Stimulated activated CD4-positive, alpha-beta T cell treated with anti-CD3 and anti-CD28 coated beads, Interleukin-15, amount 100 ng/mL, for 1 hour (primary cell): ENCODE results near the gene ABHD16B.

ENCODE experiments used
- DNase-seq, 2 donors: peaks; one replicate each; pipeline ENCODE4 v3.0.0-alpha.2; 2020; ENCODE audit warnings: low read depth in 1 of 2, low spot score in 1 of 2

The ABHD16B gene

DNA sequence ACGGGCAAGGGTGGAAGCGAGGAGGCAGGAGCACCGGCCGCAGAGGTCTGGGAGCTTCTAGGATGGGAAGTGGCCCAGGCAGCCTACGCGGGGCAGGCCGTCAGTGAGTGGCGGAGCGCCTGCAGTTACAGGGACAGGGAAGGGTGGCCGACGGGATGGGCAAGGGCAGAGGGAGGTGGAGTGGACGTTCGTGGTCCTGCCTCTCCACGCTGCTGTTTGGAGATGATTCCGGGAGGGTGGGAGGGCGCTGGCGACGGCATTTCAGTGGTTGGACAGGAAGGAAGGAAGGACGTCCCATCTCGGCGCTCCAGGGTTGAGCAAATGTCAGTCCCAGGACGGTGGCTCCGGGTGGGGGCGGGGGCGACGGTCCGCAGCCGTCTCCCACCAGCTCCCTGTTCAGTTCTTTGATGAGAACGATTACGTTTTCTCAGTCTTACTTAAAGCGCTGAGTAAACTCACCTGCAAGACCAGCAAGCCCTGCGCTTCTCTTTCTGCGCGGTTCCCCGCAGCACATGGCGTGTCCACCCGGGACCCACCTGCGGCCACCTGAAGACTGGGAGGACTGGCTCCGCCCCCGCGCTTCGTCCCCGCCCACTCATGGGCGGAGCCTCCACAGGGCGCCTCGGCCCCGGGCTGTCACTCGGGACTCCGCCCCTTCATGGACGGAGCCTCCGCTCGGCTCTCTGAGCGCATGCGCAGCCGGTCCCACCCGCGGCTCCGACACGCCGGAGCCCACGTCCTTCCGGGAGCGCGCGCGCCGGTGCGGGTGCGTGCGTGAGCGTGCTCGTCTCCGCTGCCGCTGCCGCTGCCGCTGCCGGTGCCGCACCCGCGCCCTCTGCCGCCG, 33.3 kb downstream of the ABHD16B start, which contains the start of gene DNAJC5:
TSS of gene DNAJC5 (plus strand) at position 769 of the 844 bp plus-strand sequence. CDS start 33,220 bp downstream, outside the sequence.
- peak; percentile 93 to 94 for DNase-seq

DNA sequence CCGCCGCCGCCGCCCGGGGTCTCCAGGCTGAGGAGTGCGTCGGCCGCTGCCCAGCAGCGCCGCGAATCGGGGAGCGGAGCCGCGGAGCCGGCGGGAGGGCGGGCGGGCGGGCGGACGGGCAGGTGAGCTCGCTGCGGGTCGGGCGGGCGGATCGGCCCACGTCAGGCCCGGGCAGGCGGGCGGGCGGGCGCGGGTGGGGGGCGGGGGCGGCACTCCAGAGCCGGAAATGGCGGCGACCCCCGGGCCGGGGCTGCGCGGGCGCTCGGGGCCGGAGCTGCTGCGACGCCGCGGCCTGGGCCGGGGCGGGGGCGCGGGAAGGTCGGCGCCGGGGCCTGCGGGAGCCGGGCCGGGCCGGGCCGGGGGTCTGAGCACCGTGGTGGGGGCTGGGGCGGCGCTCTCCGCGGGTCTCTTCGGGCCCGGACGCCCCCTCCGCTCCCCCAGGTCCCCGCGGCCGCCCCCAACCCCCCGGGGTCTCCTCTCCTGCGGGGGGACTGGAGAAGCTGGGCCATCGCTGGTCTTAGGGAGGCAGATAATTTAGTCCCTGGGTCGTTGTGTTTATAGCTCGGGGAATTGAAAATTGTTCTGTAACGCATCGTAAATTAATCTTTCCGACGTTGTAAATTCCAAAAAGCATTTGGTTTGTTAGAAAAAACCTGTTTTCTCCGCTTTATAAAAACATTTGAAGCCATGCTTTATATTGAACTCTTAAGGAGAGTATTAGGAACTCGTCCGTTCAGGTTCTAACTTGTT, 34.1 kb downstream of the ABHD16B start:
- no peak for DNase-seq

DNA sequence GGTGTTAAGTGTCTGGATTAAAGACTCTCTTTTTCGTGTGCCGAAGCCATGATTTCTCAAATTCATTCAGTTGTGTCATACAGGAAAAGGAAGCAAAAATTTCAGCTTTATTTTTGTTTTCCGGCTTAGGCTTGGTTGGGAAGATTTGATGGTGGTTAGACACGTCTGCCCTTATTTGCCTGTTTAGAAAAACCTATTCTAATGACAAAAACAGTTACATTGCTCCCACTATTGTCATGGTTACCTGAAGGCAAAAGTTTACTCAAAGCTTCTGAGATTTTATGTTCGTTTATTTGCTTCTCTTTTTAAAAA, 34.6 kb downstream of the ABHD16B start:
- DNase-seq = no peak

DNA sequence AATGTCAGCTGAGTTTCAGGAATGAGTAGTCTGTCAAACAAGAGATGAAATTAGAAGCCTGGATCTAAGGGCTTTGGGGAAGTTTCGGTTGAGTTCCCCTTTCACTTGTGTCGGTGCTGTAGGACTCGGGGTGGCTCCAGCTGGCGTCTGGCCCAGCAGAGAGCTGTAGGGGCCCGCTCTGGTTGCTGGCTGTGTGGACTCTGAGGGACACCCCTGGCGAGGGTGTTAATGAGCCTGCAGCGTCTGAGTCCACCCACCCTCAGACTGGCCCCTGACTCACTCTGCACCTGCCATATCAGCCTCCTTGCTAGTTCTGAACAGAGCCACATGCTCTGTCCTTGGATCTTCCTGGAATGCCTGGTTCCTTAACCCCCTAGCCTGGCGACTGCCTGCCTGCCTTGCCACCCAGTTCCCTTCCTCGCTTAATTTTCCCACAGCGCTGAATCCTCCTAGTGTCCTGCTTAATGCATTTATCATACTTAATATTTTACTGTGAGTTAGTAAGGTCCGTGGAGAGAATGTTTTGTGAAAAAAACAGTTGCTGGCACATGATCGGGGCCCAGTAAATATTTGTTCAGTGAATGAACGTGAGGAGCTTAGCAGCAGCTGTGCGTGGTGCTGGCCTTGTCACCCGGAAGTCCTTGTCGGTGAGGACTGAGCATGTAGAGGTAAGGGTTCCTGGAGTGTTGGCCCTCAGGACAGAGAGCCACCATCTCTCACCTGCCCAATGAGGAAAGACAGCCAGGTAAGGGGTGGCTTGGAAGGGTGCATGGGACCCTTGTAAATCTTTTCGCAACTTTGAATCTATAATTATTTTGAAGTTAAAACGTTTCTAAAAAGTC, 35.2 kb downstream of the ABHD16B start:
- no peak for DNase-seq

DNA sequence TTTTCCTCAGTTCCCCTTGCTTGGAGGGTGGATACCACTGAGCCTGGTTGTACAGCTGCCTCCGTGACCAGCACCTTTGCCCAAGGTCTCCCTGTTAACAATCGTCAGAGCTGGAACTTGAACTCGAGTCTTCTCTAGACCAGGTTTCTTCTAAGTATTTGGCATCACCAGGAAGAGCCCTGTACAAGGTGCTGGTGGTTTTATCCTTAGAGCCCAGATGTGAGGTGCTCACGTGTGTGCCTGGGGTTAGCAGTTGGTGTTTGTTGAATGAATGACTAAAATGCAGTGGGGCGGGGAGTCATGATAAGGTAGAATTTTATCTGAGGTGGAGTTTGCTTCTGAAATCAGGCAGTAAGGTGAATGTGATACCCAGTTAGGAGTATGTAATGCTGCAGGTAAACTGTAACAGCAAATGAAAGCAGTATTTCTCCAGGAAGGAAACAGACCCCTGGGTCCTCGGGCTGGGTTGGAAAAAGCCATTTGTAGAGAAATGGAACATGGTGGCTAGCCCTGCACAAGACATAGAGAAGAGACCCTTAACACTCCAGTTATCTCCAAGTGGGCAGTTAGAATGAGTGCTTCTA, 36.8 kb downstream of the ABHD16B start:
- DNase-seq = no peak

DNA sequence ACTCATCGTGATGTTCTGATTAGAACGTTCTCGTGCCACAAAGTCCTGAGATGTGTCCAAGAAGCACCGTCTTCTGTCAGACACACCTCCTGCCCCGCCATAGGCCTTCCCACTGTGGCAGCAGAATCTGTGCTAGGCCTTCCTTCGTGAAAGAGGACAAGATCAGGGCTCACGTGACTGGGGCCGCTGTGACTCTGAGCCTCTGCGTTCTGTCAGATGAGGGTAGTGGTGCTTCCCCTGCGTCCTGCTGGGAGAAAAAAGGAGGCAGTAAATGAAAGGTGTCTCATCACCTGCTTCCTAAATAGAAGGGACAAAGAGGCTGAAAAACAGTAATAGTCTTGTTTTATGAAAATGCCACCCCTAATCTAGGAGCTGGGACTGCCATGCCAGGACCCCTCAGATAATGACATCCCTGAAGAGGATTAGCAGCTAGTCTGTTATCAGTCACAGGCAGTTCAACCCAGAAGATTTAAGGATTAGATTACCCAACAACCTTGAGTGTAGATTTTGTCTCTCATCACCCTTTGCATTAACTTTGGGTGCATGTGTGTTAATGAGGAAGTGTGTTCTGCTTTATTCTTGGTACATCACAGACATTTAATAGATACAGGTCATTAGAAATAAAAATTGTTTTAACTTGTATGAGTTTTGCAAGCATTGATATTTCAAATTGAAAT, 37.7 kb downstream of the ABHD16B start:
- no peak for DNase-seq

DNA sequence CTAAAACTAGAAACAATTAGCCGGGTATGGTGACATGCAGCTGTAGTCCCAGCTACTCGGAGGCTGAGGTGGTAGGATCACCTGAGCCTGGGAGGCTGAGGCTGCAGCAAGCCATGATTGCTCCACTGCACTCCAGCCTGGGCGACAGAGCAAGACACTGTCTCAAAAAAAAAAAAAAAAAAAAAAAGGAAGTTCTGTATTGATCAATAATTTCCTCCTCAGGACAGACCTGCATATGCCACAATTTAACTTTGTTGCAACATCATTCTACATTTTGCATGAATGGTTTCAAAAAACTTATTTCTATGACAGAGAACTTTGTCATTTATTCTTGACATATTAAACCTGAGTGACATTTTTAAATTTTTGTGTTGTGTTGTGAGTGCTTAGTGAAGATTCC, 39.1 kb downstream of the ABHD16B start:
- no peak for DNase-seq

DNA sequence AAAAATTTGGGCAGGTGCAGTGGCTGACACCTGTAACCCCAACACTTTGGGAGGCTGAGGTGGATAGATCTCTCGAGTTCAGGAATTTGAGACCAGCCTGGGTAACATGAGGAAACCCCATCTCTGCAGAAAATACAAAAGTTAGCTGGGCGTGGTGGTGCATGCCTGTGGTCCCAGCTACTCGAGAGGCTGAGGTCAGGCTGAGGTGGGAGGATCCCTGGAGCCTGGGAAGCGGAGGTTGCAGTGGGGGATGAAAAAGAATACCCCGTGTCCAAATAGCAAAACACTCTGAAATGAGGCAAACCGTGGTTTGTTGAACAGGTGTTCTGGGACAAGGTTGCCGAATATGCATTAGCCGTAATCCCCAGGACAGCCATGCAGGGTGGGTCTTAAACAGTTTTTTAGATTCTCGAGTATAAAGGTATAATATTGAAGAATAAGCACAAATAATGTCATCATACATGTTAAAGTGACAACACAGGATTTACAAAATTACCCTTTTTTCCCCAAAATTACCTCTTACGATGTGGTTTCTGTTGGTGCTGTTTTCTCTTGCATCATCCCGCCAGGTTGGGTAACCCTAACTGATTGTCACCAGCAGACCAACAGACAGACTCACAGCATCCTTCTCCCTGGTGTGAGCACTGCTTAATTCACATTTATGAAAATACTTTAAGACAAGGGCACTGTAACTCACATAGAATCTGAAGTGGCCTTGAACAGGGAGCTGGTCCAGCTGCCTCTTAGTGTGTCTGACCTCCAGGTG, 42.7 kb downstream of the ABHD16B start:
- DNase-seq = no peak

DNA sequence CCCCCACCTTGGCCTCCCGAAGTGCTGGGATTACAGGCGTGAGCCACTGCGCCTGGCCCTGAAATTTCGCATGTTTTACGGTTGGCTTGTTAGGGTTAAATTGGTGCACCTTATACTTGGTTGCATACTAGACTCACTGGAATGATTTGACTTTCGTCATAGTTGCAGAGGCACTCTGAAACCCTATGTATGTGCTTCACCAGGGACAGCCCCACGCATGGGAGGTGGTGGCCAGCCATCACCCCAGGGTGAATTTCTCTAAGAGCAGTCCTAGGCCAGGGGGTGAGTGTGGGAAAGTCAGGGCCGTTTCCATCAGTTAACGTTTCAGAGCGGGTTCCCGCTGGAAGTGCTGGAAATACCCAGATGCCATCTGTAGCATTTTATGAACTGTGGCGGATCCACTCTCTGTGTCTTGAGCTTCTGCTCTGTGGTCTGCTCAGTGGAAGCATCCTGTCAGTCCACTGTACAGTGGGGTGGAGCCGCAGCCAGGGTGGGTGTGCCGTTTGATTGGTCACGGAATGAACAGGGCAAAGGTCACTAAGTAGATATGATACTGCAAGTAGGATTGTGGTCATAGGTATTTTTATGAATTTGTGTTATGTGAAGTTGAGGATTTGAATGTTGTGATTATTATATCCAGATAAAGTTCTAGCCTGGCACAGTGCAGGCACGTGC, 46.8 kb downstream of the ABHD16B start:
- DNase-seq = no peak

DNA sequence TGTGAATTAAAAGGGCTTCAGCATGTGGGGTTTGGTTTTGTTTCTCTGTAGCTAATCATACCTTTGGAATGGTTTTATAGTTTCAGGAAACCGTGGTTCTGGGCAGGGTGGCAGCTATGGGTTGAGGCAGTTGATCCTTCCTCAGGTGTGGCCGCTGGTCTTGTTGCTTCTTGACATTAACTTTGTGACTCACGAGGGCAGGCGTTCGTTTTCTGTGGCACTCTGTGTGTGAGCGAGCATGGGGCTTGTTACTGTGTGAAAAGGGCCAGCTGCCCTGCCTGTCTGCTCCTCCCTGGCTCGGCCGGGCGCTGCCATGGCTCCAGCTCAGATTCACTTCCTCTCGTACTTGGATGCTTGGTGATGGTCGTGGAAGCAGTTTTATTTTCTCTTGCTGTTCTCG, 49.9 kb downstream of the ABHD16B start:
- no peak for DNase-seq
